Mesodermal cell (in vitro differentiated cells): ENCODE measurements around the gene M1AP.
"Not testable (repeated sequence)": the region's sequence is repeated elsewhere in the genome, so short reads cannot be mapped to it uniquely, and the experiment has no call there.

ENCODE experiments used
- H3K27ac ChIP-seq: 2 replicates; pipeline ENCODE4 v1.7.0; 2013; ENCODE audit warnings: mild to moderate bottlenecking, low read depth, low read length, moderate library complexity; ENCODE audit not compliant: severe bottlenecking
- H3K36me3 ChIP-seq: 2 replicates; pipeline ENCODE4 v1.7.1; 2013; ENCODE audit warnings: mild to moderate bottlenecking, low read length, moderate library complexity; ENCODE audit not compliant: control insufficient read depth, insufficient read depth
- H3K4me1 ChIP-seq: one replicate; pipeline ENCODE4 v1.7.1; 2013; ENCODE audit warnings: mild to moderate bottlenecking, low read length; ENCODE audit not compliant: insufficient read depth, control insufficient read depth, poor library complexity, severe bottlenecking
- H3K4me3 ChIP-seq: 2 replicates; pipeline ENCODE4 v1.7.0; 2013; ENCODE audit warnings: low read length, control low read depth, mild to moderate bottlenecking; ENCODE audit not compliant: insufficient read depth, poor library complexity, severe bottlenecking; ENCODE audit errors: extremely low read depth
- H3K9me3 ChIP-seq: 2 replicates; pipeline ENCODE4 v1.7.1; 2013; ENCODE audit warnings: mild to moderate bottlenecking, low read length, moderate library complexity; ENCODE audit not compliant: control insufficient read depth
- WGBS, 2 experiments: methylation state at CpG; one replicate each; pipeline ENCODE4 v1.1.5; 2013; ENCODE audit warnings: missing lambda C conversion rate in 2 of 2; ENCODE audit not compliant: insufficient coverage in 2 of 2; 5-methylcytosine and 5-hydroxymethylcytosine counted together

M1AP gene

GRCh38 chr2:74566076-74566753 is 81.9 kb downstream of the M1AP start:
- Histone ChIP-seq H3K36me3 (no peaks in the 10 kb centered on the region), H3K4me3 (no peak overlapping the region), H3K4me1 (no peaks in the 10 kb centered on the region), H3K27ac (no peak overlapping the region), H3K9me3 (no peaks in the 10 kb centered on the region)
- WGBS, 2 experiments = 94 to 100% methylated on average over 3 to 5 of the region's 7 CpGs

GRCh38 chr2:74564222-74564621 is 83.9 kb downstream of the M1AP start:
- Histone ChIP-seq H3K4me3 (no peak overlapping the region), H3K36me3 (no peaks in the 10 kb centered on the region), H3K27ac (no peak overlapping the region), H3K4me1 (no peaks in the 10 kb centered on the region), H3K9me3 (no peaks in the 10 kb centered on the region)
- 87 to 93% methylated on average over 3 to 4 of the region's 5 CpGs for WGBS, 2 experiments

GRCh38 chr2:74562126-74562775 is 85.9 kb downstream of the M1AP start:
- no peak overlapping the region for H3K27ac ChIP-seq
- H3K4me3 ChIP-seq = no peak overlapping the region
- 94 to 100% methylated on average over 5 to 6 of the region's 7 CpGs for WGBS, 2 experiments
- no peaks in the 10 kb centered on the region for H3K4me1 ChIP-seq
- H3K36me3 ChIP-seq = no peaks in the 10 kb centered on the region
- H3K9me3 ChIP-seq = no peaks in the 10 kb centered on the region

GRCh38 chr2:74561022-74561421 is 87.1 kb downstream of the M1AP start:
- H3K4me3 ChIP-seq, H3K27ac ChIP-seq, H3K36me3 ChIP-seq, H3K4me1 ChIP-seq, H3K9me3 ChIP-seq: not testable (repeated sequence)
- WGBS, 2 experiments = 71 to 100% methylated on average over 1 of the region's 1 CpG

GRCh38 chr2:74560591-74560990 is 87.5 kb downstream of the M1AP start:
- Histone ChIP-seq H3K9me3 (no peaks in the 10 kb centered on the region), H3K4me3 (no peak overlapping the region), H3K27ac (no peak overlapping the region), H3K4me1 (peaks cover 7% of the 10 kb centered on the region), H3K36me3 (peaks cover 9% of the 10 kb centered on the region)
- WGBS, 2 experiments = 69 to 86% methylated on average over 2 to 3 of the region's 6 CpGs

- Histone ChIP-seq H3K9me3 (no peaks in the 10 kb centered on the region), H3K36me3 (peaks cover 9% of the 10 kb centered on the region), H3K27ac (no peak overlapping the region), H3K4me3 (no peak overlapping the region), H3K4me1 (peaks cover 10% of the 10 kb centered on the region)
- 49% methylated on average over 2 of the region's 5 CpGs; no CpG with 5 or more reads in 1 of the 2 experiments for WGBS, 2 experiments
Observed at GRCh38 chr2:74559912-74560311, 88.2 kb downstream of the M1AP start.

- 88 to 91% methylated on average over 5 to 7 of the region's 7 CpGs for WGBS, 2 experiments
- Histone ChIP-seq H3K36me3 (peaks cover 9% of the 10 kb centered on the region), H3K9me3 (no peaks in the 10 kb centered on the region), H3K4me1 (peaks cover 10% of the 10 kb centered on the region), H3K27ac (no peak overlapping the region), H3K4me3 (no peak overlapping the region)
Observed at GRCh38 chr2:74558284-74559230, 89.6 kb downstream of the M1AP start.

GRCh38 chr2:74556831-74557370 is 91.2 kb downstream of the M1AP start:
- Histone ChIP-seq H3K4me3 (no peak overlapping the region), H3K9me3 (no peaks in the 10 kb centered on the region), H3K27ac (no peak overlapping the region), H3K4me1 (peaks cover 10% of the 10 kb centered on the region), H3K36me3 (peaks cover 13% of the 10 kb centered on the region)
- 95 to 100% methylated on average over 2 to 5 of the region's 6 CpGs for WGBS, 2 experiments

- H3K9me3 ChIP-seq = no peaks in the 10 kb centered on the region
- no peak overlapping the region for H3K27ac ChIP-seq
- H3K4me1 ChIP-seq = peaks cover 10% of the 10 kb centered on the region
- peaks cover 21% of the 10 kb centered on the region for H3K36me3 ChIP-seq
- no peak overlapping the region for H3K4me3 ChIP-seq
- WGBS, 2 experiments = 81 to 87% methylated on average over 10 to 14 of the region's 14 CpGs
Observed at GRCh38 chr2:74556159-74556558, 92.0 kb downstream of the M1AP start.

GRCh38 chr2:74555610-74556103 is 92.5 kb downstream of the M1AP start:
- Histone ChIP-seq H3K36me3 (peaks cover 24% of the 10 kb centered on the region), H3K4me3 (peak overlapping the region; percentile 76), H3K27ac (no peak overlapping the region), H3K4me1 (peaks cover 10% of the 10 kb centered on the region), H3K9me3 (no peaks in the 10 kb centered on the region)
- WGBS, 2 experiments = 63 to 71% methylated on average over 15 of the region's 17 CpGs
